ENCODE data around the gene MANEAL.

DNA sequence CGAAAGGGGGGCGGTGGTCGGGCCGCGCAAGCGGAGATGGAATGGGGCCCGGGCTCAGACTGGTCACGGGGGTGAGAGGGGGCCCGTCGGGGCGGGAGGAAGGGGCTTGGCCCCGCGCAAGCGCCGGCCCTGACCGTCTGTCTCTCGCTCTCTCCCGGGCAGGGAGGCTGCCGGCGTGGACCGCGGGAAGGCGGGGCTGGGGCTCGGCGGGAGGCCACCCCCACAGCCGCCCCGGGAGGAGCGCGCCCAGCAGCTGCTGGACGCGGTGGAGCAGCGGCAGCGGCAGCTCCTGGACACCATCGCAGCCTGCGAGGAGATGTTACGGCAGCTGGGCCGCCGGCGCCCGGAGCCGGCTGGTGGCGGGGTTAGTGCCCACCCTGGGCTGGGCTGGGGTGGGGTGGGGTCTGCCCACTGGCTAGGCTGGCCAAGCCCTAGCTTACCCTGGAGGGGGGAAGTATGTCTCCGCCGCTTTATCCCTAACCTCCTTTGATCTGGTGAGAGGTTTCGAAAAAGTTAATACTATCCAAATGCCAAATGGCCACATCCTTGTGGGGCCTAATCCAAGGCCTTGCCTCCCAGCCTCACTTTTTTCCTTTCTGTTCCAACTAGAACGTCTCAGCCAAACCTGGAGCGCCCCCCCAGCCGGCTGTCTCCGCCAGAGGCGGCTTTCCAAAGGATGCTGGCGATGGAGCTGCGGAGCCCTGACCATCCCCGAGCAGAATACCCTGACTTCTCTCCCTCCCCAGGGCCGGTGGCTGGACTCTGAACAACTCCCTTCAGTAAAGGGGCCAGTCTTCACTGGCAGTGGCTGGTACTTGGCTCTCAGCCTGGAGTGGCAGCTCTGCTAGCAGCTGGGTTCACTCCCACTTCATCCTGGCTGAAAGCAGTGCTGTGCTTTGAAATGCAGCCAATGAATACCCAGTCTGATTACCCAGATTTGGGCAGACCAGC, 15.0 kb downstream of the MANEAL start:
- TF ChIP-seq EZH2 (IDR thresholded peaks at IDR 0.05; ENCODE audit: insufficient read depth, poor library complexity, severe bottlenecking) (no peak), EZH2phosphoT487 (IDR thresholded peaks at IDR 0.05; ENCODE audit: insufficient read depth, low read depth) (no peak)

Measured in GM23248 (cell line).